ENCODE measurements around the gene MS4A13.
"Not testable (repeated sequence)": the region's sequence is repeated elsewhere in the genome, so short reads cannot be mapped to it uniquely, and the experiment has no call there.

Gene MS4A13

GRCh38 chr11:60532383-60532782, 17.2 kb downstream of the MS4A13 start:
- not testable (repeated sequence) for DNase-seq

- DNase-seq, result not testable (repeated sequence)
Observed at GRCh38 chr11:60538627-60539026, 23.4 kb downstream of the MS4A13 start.

GRCh38 chr11:60544077-60544476, 28.9 kb downstream of the MS4A13 start:
- no peak for DNase-seq

- no peak for DNase-seq
Observed at GRCh38 chr11:60561254-60561653, 46.1 kb downstream of the MS4A13 start.

- DNase-seq, result no peak
Observed at GRCh38 chr11:60563553-60564235, 48.5 kb downstream of the MS4A13 start.

GRCh38 chr11:60566776-60567175, 51.6 kb downstream of the MS4A13 start:
- no peak for DNase-seq

- DNase-seq, result no peak
Observed at GRCh38 chr11:60570970-60571369, 55.8 kb downstream of the MS4A13 start.

GRCh38 chr11:60589611-60590010, 74.4 kb downstream of the MS4A13 start:
- no peak for DNase-seq

All from fibroblast of skin of scalp (primary cell).